Activated B cell treated with CpG ODN at 0.5 μM for 24 hours (primary cell): Measurements from ENCODE around the gene DMRT1. TPM values are rescaled to one million over a fixed set of nuclear protein-coding genes. Genes with fewer than 3 reads are reported as not detected.
"Not testable (repeated sequence)": the region's sequence is repeated elsewhere in the genome, so short reads cannot be mapped to it uniquely, and the experiment has no call there.

Experiments used
- ATAC-seq: fragments of 200-7000 bp; cut with Tn5 transposase; one replicate; pipeline ENCODE4 v1.10.0; 2021; ENCODE audit warnings: low read depth, mild to moderate bottlenecking, moderate library complexity
- CTCF ChIA-PET: fragments of 350-600 bp; sonication (Branson Sonifier 250); formaldehyde crosslinking; loops from one replicate; lab custom pipeline; 2021; ENCODE audit warnings: antibody characterized with exemption; lab: Charles Lee
- POLR2A ChIA-PET: fragments of 350-600 bp; sonication (Branson Sonifier 250); formaldehyde crosslinking; loops from one replicate; lab custom pipeline; 2021; ENCODE audit warnings: antibody characterized with exemption; lab: Charles Lee
- DNase-seq: peaks from one replicate; pipeline ENCODE4 v3.0.0; 2022
- H3K27ac Mint-ChIP-seq: one replicate; pipeline ENCODE4 v1.8.0; 2020; ENCODE audit warnings: mixed read lengths
- H3K27me3 Mint-ChIP-seq: one replicate; pipeline ENCODE4 v1.8.0; 2021; ENCODE audit warnings: mixed read lengths
- H3K36me3 Mint-ChIP-seq: one replicate; pipeline ENCODE4 v1.8.0; 2021; ENCODE audit warnings: low read depth, mixed read lengths
- H3K4me1 Mint-ChIP-seq: one replicate; pipeline ENCODE4 v1.8.0; 2021; ENCODE audit warnings: mixed read lengths
- H3K4me3 Mint-ChIP-seq: one replicate; pipeline ENCODE4 v1.8.0; 2020; ENCODE audit warnings: mild to moderate bottlenecking, mixed read lengths
- H3K9me3 Mint-ChIP-seq: one replicate; pipeline ENCODE4 v1.8.0; 2020; ENCODE audit warnings: mixed read lengths
- CTCF ChIP-seq: fragments of 200-600 bp; IDR thresholded peaks from one replicate; pipeline ENCODE4 v1.8.0; 2022; ENCODE audit warnings: antibody characterized with exemption, mild to moderate bottlenecking
- intact Hi-C: fragments of 100-400 bp; cut with micrococcal nuclease; formaldehyde crosslinking; loops from one replicate; pipeline ENCODE4 v1.15.1; 2024
- total RNA-seq: library from RNA; stranded (reverse); gene quantifications from 2 replicates; pipeline ENCODE4 v1.2.3, GENCODE V29; 2022

DMRT1 gene
- total RNA-seq, 1 donor from 2014 or later: not detected

GRCh38 chr9:995192-995591, 153.7 kb downstream of the DMRT1 start:
- H3K27me3 Mint-ChIP-seq: peaks cover 10% of the 10 kb centered on the region
- H3K4me3 Mint-ChIP-seq: no peak overlapping the region
- DNase-seq: no peak
- peaks cover 2% of the 10 kb centered on the region for H3K4me1 Mint-ChIP-seq
- no peak for TF ChIP-seq CTCF
- H3K9me3 Mint-ChIP-seq: no peaks in the 10 kb centered on the region
- intact Hi-C loops: no loop called here
- ATAC-seq: no peak
- CTCF ChIA-PET: no interaction called here
- POLR2A ChIA-PET: no interaction called here
- H3K27ac Mint-ChIP-seq: no peak overlapping the region
- no peaks in the 10 kb centered on the region for H3K36me3 Mint-ChIP-seq

- POLR2A ChIA-PET: no interaction called here
- Mint-ChIP-seq H3K4me3 (no peak overlapping the region), H3K9me3 (no peaks in the 10 kb centered on the region), H3K27ac (no peak overlapping the region), H3K36me3 (no peaks in the 10 kb centered on the region), H3K27me3 (peaks cover 8% of the 10 kb centered on the region), H3K4me1 (peaks cover 2% of the 10 kb centered on the region)
- intact Hi-C loops: no loop called here
- DNase-seq (no peak), ATAC-seq (no peak)
- CTCF ChIA-PET: no interaction called here
- no peak for TF ChIP-seq CTCF
These were observed 154.3 kb downstream of the DMRT1 start for GRCh38 chr9:995781-996180.

GRCh38 chr9:998299-999110, 157.0 kb downstream of the DMRT1 start:
- H3K27me3 Mint-ChIP-seq, CTCF ChIA-PET, DNase-seq, ATAC-seq, H3K9me3 Mint-ChIP-seq, POLR2A ChIA-PET, H3K27ac Mint-ChIP-seq, intact Hi-C loops, H3K36me3 Mint-ChIP-seq, H3K4me3 Mint-ChIP-seq, H3K4me1 Mint-ChIP-seq: not testable (repeated sequence)
- peak; percentile 36 for TF ChIP-seq CTCF

GRCh38 chr9:1001838-1002237, 160.3 kb downstream of the DMRT1 start:
- H3K9me3 Mint-ChIP-seq: no peaks in the 10 kb centered on the region
- no peaks in the 10 kb centered on the region for H3K36me3 Mint-ChIP-seq
- H3K4me1 Mint-ChIP-seq: peaks cover 2% of the 10 kb centered on the region
- TF ChIP-seq CTCF: no peak
- intact Hi-C loops: loop anchor here (10.0 kb wide), 1 partner anchor 617 kb away; no protein-coding TSS in a partner anchor
- ChIA-PET POLR2A (no interaction called here), CTCF (no interaction called here)
- DNase-seq (no peak), ATAC-seq (no peak)
- no peak overlapping the region for H3K27ac Mint-ChIP-seq
- H3K4me3 Mint-ChIP-seq: no peak overlapping the region
- peaks cover 9% of the 10 kb centered on the region for H3K27me3 Mint-ChIP-seq

- no peak for ATAC-seq
- no peak for DNase-seq
- intact Hi-C loops: loop anchor here (10.0 kb wide), 1 partner anchor 618 kb away; no protein-coding TSS in a partner anchor
- Mint-ChIP-seq H3K9me3 (no peaks in the 10 kb centered on the region), H3K36me3 (no peaks in the 10 kb centered on the region), H3K4me1 (peaks cover 2% of the 10 kb centered on the region), H3K4me3 (no peak overlapping the region), H3K27me3 (peaks cover 15% of the 10 kb centered on the region), H3K27ac (no peak overlapping the region)
- CTCF ChIA-PET: no interaction called here
- POLR2A ChIA-PET: no interaction called here
- TF ChIP-seq CTCF: no peak
These were observed 161.2 kb downstream of the DMRT1 start for GRCh38 chr9:1002678-1003077.
